Renal cortical epithelial cell (primary cell): Measurements from ENCODE around the gene CLEC4F. TPM values are rescaled to one million over a fixed set of nuclear protein-coding genes. Genes with fewer than 3 reads are reported as not detected.

ENCODE experiments used
- DNase-seq: peaks from one replicate; pipeline ENCODE4 v3.0.0-alpha.2; 2011; ENCODE audit warnings: low read depth
- total RNA-seq: library from RNA; depleted of rRNA; stranded (reverse); fragments of >200 nt; gene quantifications from 2 replicates; pipeline ENCODE4 v1.2.3, GENCODE V29; 2014

CLEC4F gene
- total RNA-seq, 1 donor from 2014 or later, result not detected

- peak; percentile 18 for DNase-seq
These were observed 30.9 kb downstream of the CLEC4F start for GRCh38 chr2:70789304-70790135.

DNA sequence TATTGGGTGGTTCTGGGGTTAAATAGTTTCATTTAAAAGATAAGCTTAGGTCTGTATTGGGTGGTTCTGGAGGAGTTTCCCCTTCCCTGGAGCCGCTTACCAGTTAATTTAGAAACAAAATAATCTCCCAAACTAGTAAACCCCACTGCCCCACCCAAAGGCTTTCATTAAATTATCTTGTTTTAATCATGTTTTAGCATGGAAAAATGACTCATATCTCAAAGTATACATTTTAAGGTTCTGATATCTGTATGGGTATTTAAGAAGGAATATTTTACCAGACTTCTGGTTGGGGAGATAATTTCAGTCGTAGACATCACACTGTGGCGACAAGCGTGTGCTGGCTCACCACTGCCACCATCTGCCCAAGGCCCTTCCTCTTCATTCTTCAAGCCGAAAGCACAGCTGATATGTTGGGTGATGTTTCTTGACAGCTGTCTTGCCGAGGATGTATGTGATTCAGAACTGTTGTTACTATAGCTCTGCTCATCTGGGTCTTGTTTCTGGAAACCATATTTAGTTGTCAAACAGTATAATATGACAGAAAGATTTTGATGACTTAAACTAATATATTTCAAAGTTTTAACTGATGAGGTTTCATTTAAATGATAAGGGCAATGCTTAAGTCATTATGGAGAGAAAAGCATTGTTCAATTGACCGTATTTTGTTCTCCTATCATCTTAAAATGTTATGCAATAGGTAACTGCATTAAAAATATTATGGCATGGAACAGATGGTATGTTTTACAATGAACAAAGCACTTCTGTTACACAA lies 35.1 kb downstream of the CLEC4F start:
- DNase-seq, result peak; percentile 25

GRCh38 chr2:70784320-70784719 lies 36.1 kb downstream of the CLEC4F start:
- no peak for DNase-seq

DNA sequence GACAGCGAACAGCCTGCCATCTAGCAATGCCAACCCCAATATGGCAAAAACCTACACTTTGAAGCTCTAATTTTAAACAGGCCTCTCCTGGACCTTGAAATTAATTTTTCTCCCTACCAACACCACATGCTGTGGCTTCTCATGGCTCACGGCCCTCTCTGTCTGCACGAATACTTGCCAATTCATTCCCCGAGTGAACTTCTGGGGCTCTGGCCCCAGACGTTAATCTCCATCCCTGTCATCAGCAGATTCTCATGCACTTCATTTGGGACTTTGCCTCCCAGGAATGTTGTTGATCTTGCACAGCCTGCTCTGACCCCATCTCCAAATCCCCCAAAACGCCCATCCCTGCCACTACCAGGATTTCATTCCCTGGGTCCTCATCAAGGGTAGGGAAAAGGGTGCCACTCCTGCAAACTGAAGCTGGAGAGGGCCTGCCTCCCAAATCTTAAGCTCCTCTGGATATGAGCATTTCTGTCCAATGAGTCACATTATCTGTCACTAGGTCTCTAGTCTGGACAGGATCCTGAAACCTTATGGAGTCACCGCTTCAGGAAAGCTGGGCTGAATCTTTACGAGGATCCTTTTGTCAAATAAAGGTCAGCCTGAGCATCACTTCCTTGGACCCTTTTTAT lies 40.4 kb downstream of the CLEC4F start:
- DNase-seq, result no peak

- DNase-seq, result no peak
These were observed 40.9 kb downstream of the CLEC4F start for GRCh38 chr2:70779491-70779890.

DNA sequence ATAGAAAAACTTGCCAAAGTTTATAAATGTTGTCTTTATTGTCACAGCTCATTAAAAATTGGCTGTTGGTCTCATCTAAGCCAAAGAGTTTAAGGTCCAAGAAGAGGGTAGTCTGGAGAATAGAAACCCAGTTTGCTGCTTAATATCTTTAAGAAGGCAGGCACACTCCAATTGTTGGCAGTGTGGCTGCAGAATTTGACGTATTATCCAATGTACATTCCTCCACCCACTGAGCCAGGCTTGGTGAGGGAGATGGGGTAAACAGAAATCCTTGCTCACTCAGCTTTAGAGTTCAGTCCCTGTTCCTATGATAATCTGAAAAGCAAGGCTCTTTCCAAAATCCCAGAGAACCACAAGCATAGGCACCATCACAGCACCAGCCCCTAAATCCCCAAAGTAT lies 41.7 kb downstream of the CLEC4F start:
- no peak for DNase-seq

GRCh38 chr2:70777450-70777849 lies 42.9 kb downstream of the CLEC4F start:
- DNase-seq, result peak; percentile 20

DNA sequence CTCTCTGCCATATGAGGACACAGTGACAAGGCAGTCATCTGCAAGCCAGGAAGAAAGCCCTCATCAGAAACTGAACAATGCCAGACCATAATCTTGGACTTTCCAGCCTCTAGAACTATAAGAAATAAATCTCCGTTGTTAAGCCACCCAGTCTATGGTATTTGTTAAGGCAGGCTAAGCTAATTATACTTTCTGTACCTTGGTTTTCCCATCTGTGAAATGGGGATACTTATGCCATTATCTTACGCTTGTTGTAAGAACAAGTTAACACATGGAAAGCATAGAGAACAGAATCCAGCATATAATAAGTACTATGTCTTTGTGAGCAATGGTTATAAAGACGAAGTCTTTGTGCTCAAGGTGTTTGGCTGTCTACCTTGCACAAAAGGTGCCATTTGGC lies 44.1 kb downstream of the CLEC4F start:
- DNase-seq, result no peak

DNA sequence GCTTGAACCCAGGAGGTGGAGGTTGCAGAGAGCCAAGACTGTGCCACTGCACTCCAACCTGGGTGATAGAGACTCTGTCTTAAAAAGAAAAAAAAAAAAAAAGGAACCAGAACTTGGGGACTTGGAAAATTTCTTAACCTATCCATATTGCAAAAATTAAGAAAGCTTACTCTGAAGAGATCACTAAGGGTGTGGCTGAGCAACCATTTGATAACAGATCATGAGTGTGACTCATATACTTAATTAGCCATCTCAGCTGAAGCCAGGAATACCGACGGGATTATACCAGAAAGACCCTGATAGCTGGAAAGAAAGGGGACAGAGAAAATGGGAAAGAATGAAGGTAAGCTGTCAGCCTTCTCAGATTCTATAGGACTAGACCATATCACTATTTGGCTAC lies 45.3 kb downstream of the CLEC4F start:
- DNase-seq, result no peak

DNA sequence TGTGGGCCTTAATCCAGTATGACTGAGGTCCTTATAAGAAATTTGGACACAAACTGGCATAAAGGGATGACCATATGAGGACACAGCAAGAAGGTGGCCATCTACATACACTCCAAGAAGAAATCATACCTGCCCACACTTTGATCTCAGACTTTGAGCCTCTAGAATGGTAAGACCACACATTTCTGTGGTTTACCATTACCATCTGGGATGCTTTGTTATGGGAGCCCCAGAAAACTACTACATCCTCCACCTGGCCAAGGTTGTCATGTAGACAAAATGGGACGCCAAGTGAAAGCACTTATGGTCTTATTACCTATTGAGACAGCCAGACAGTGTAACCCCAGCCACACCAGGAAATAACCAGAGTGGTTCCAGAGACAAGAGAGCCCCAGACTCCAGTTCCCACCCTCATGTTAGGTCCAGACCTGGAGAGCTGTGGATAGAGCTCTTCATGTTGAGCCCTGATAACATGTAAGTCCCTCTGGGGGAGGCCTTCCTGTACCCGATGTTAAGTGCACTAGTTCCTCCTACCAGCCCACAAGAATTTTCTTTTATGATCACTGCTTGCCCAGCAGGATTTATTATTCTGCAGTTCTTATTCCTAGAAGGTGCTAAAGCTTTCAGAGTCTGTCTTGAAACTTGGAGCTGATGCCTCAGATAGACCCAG lies 47.8 kb downstream of the CLEC4F start:
- DNase-seq, result no peak

- DNase-seq, result no peak
These were observed 49.0 kb downstream of the CLEC4F start for GRCh38 chr2:70771446-70771845.

GRCh38 chr2:70769450-70769849 lies 50.9 kb downstream of the CLEC4F start:
- DNase-seq, result no peak

- DNase-seq, result no peak
These were observed 51.8 kb downstream of the CLEC4F start for GRCh38 chr2:70768590-70769085.

DNA sequence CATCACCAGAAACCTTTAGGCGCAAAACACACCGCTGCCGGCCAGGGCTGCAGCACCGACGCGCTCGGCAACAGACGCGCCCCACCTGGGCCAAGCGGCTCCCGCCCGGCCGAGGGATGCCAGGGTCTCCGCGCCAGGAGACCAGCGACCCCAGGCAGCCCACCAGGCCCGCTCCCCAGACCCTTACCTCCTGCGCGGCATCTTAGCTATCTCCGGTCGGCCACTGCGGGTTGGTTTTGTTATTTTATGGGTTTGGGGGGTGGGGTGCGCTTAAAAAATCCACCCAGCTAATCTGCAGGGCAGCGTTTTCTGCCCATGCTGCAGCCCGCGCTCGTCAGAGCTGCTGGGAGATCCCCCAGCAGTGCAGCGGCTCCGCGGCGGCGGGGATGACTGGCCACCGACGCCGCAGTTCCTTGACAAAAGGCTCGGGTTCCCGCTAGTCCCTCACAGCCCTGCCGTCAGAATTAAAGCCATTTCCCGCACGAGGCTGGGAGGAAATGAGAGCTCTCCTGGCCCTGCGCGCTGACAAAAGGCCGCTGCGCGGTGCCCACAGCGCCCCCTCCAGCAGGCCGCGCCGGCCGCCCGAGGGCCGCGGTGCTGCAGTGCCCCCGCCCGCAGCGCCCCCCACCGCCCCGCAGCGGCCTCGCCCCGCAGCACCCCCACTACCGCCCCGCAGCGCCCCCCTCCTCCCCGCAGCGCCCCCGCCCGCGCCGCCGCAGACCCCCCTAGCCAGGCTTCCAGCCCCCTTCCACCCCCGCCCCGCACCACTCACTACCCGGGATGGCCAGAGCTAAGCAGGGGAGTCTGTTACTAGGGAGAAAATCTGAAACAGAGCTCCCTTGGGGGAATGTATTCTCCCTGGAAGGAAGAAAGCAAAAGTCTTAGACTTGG lies 52.5 kb downstream of the CLEC4F start, which contains the start of gene ADD2:
Gene ADD2, minus strand, starts transcription at position 502 of the 891 bp plus-strand sequence. CDS start 61,792 bp downstream, outside the sequence.
- no peak for DNase-seq

DNA sequence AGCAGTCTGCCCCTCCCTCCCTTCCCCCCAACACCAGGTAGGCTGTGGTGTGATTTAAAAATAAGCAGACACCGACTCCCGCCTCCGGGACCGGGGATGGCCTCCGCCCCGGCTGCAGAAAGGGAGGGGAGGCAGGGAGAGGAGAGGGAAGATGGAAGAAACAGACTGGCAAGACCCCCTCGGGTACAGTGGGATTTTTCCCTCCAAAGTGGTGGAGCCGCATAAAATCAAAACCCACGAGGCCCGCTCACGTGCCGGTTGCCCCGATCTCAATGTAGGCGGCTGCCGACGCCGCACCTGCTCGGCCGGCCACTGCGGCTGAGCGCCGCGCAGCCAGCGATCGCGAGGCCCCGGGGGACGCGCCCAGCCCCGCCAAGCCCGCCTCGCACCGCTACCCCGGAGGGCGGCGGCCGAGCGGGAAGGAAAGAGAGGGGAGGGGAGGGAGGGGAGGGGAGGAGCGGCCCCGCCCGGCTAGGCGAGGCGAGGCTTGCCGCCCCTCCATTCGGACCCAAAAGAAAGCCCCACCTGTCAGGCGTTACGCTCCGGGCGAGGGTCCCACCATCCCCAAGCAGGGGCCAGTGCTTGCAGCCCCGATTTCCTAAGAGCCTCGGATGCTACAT lies 53.2 kb downstream of the CLEC4F start:
- DNase-seq, result no peak

DNA sequence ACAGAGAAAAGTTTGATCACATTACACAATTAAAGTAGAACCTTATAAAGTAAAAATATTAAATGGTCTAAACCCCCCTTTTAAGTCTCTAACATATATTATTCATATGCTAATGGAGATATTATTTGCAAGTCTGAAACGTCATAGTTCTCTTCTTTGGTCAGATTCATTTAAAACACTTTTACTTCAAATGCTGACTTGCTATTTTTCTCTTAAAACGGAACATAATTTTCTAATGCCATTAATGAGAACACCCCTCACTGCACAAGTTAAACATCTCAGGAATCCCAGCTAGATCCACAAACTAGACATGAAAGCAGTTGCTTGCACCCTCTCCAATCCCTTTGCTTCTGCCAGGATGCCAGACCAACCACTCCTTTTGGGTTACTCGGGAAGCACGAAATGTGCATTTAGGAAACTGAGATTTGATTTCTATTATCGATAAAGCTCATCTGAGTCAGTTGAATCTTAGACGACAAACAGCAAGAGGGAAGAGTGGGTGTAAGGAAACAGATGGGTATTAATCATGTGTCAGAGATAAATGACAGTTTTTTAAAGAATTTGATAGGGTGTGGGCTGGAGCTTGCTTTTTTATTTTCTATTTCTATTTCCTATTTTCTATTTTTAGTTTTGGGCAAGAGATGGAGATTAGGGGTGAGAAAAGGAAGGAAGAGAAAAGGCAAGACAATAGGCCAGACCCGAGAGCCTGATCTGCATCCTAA lies 53.9 kb downstream of the CLEC4F start:
- DNase-seq, result no peak

- DNase-seq, result no peak
These were observed 54.9 kb downstream of the CLEC4F start for GRCh38 chr2:70765507-70765906.

DNA sequence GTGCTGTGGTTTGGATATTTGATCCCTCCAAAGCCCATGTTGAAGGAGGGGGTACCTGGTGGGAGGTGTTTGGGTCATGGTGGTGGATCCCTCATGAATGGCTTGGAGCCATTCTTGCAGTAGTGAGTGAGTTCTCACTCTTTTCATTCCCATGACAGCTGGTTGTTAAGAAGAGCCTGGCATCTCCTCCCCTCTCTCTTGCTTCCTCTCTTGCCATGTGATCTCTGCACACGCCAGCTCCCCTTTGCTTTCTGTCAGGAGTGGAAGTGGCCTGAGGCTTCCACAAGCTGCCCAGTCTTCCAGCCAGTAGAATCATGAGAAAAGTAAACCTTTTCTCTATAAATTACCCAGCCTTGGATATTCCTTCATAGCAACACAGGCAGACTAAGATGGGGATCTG lies 61.0 kb downstream of the CLEC4F start:
- no peak for DNase-seq
